GM19463 (cell line): ENCODE measurements around the gene DCST1.

ENCODE experiments used
- ATAC-seq: cut with Tn5 transposase; IDR thresholded peaks from one replicate; pipeline ENCODE4 v1.9.1; 2021; ENCODE audit warnings: mild to moderate bottlenecking, moderate library complexity; ENCODE audit not compliant: unreplicated experiment

DCST1 gene

GRCh38 chr1:155030899-155031298 lies 2.7 kb upstream of the DCST1 start:
- no peak for ATAC-seq

- no peak for ATAC-seq
These were observed 738 bp upstream of the DCST1 start for GRCh38 chr1:155032886-155033285.

GRCh38 chr1:155034318-155035208 lies 939 bp downstream of the DCST1 start:
- no peak for ATAC-seq

- no peak for ATAC-seq
These were observed 2.3 kb downstream of the DCST1 start for GRCh38 chr1:155035936-155036335.

GRCh38 chr1:155037043-155037442 lies 3.4 kb downstream of the DCST1 start:
- no peak for ATAC-seq

- ATAC-seq, result no peak
These were observed 4.3 kb downstream of the DCST1 start for GRCh38 chr1:155037851-155038441.

- ATAC-seq, result no peak
These were observed 5.1 kb downstream of the DCST1 start for GRCh38 chr1:155038602-155039307.

- no peak for ATAC-seq
These were observed 5.7 kb downstream of the DCST1 start for GRCh38 chr1:155039308-155039669.

- no peak for ATAC-seq
These were observed 6.9 kb downstream of the DCST1 start for GRCh38 chr1:155040358-155041093.

- no peak for ATAC-seq
These were observed 9.2 kb downstream of the DCST1 start for GRCh38 chr1:155042789-155043188.

GRCh38 chr1:155043301-155043702 lies 9.7 kb downstream of the DCST1 start:
- no peak for ATAC-seq

GRCh38 chr1:155043793-155044192 lies 10.2 kb downstream of the DCST1 start:
- ATAC-seq, result no peak

- no peak for ATAC-seq
These were observed 10.7 kb downstream of the DCST1 start for GRCh38 chr1:155044365-155044764.

- ATAC-seq, result no peak
These were observed 11.4 kb downstream of the DCST1 start for GRCh38 chr1:155044812-155045657.

GRCh38 chr1:155048449-155049334 lies 15.1 kb downstream of the DCST1 start:
- ATAC-seq, result no peak

- no peak for ATAC-seq
These were observed 16.3 kb downstream of the DCST1 start for GRCh38 chr1:155049651-155050559.

- ATAC-seq, result peak; percentile 70
These were observed 17.1 kb downstream of the DCST1 start, which contains the start of gene ADAM15 for GRCh38 chr1:155050560-155051341. TSS of gene ADAM15 (plus strand) at chr1:155051316. CDS start at chr1:155051387, 71 bp downstream.
